Fibroblast of lung (primary cell): ENCODE data around the gene SPDYE16.
"Not testable (repeated sequence)": the region's sequence is repeated elsewhere in the genome, so short reads cannot be mapped to it uniquely, and the experiment has no call there.

Experiments used
- CTCF ChIP-seq, 2 donors: IDR thresholded peaks in 1 of 2; conservative IDR thresholded peaks in 1 of 2; 1 replicate in 1 of 2; 2 replicates in 1 of 2; pipeline ENCODE4 v1.5.1; 2011 to 2012; ENCODE audit warnings: low read length in 2 of 2, control low read depth in 1 of 2, inconsistent platforms in 1 of 2, low read depth in 1 of 2, mild to moderate bottlenecking in 1 of 2
- EZH2 ChIP-seq: IDR thresholded peaks from 2 replicates; pipeline ENCODE4 v1.5.1; 2012; ENCODE audit warnings: low read length, control low read depth, mild to moderate bottlenecking; ENCODE audit errors: missing control alignments

GRCh38 chr7:76567753-76568152 lies 24.7 kb upstream of the SPDYE16 start:
- TF ChIP-seq CTCF (conservative IDR thresholded peaks at IDR 0.05 in 1 of 2, IDR thresholded peaks at IDR 0.05 in 1 of 2; ENCODE audit: low read depth in 1 of 2, low read length in 2 of 2); EZH2: not testable (repeated sequence)
